Measurements from ENCODE around the gene PALS2. TPM values are rescaled to one million over a fixed set of nuclear protein-coding genes. Genes with fewer than 3 reads are reported as not detected.

PALS2 gene
- total RNA-seq, 2 experiments from 2014 or later, result 21.0 to 22.9 TPM

- Mint-ChIP-seq H3K27ac (no peak overlapping the region), H3K9me3 (no peaks in the 10 kb centered on the region), H3K36me3 (no peaks in the 10 kb centered on the region), H3K4me1 (ENCODE audit: low read depth) (no peaks in the 10 kb centered on the region), H3K27me3 (no peaks in the 10 kb centered on the region), H3K4me3 (no peak overlapping the region)
- ChIA-PET CTCF (no interaction called here), POLR2A (no interaction called here)
- intact Hi-C loops (cut with micrococcal nuclease), result no loop called here
- DNase-seq, result no peak
Observed at GRCh38 chr7:24595671-24596418, 22.6 kb downstream of the PALS2 start.

- no peaks in the 10 kb centered on the region for H3K27me3 Mint-ChIP-seq
- no peak overlapping the region for H3K4me3 Mint-ChIP-seq
- intact Hi-C loops (cut with micrococcal nuclease), result no loop called here
- no peaks in the 10 kb centered on the region for H3K4me1 Mint-ChIP-seq (ENCODE audit: low read depth)
- no peaks in the 10 kb centered on the region for H3K9me3 Mint-ChIP-seq
- H3K36me3 Mint-ChIP-seq, result peaks cover 4% of the 10 kb centered on the region
- no peak for DNase-seq
- ChIA-PET POLR2A (no interaction called here), CTCF (no interaction called here)
- no peak overlapping the region for H3K27ac Mint-ChIP-seq
Observed at GRCh38 chr7:24597014-24597413, 23.8 kb downstream of the PALS2 start.

- H3K4me1 Mint-ChIP-seq (ENCODE audit: low read depth), result peaks cover 4% of the 10 kb centered on the region
- no peaks in the 10 kb centered on the region for H3K27me3 Mint-ChIP-seq
- H3K4me3 Mint-ChIP-seq, result no peak overlapping the region
- POLR2A ChIA-PET, result no interaction called here
- CTCF ChIA-PET, result interaction anchor here (1.4 kb wide), 1 partner anchor 8 kb away, joined by 3 read pairs; no protein-coding TSS in a partner anchor
- no peak overlapping the region for H3K27ac Mint-ChIP-seq
- peaks cover 11% of the 10 kb centered on the region for H3K9me3 Mint-ChIP-seq
- DNase-seq, result no peak
- intact Hi-C loops (cut with micrococcal nuclease), result no loop called here
- H3K36me3 Mint-ChIP-seq, result peaks cover 17% of the 10 kb centered on the region
Observed at GRCh38 chr7:24601600-24601999, 28.3 kb downstream of the PALS2 start.

GRCh38 chr7:24602860-24603456 is 29.7 kb downstream of the PALS2 start:
- Mint-ChIP-seq H3K27me3 (no peaks in the 10 kb centered on the region), H3K4me3 (no peak overlapping the region), H3K36me3 (peaks cover 17% of the 10 kb centered on the region), H3K4me1 (ENCODE audit: low read depth) (peaks cover 7% of the 10 kb centered on the region), H3K9me3 (peaks cover 11% of the 10 kb centered on the region), H3K27ac (no peak overlapping the region)
- CTCF ChIA-PET, result interaction anchor here (1.4 kb wide), 1 partner anchor 9 kb away, joined by 3 read pairs; no protein-coding TSS in a partner anchor
- no peak for DNase-seq
- POLR2A ChIA-PET, result no interaction called here
- intact Hi-C loops (cut with micrococcal nuclease), result no loop called here

- peaks cover 11% of the 10 kb centered on the region for H3K9me3 Mint-ChIP-seq
- peaks cover 17% of the 10 kb centered on the region for H3K36me3 Mint-ChIP-seq
- POLR2A ChIA-PET, result no interaction called here
- no peak overlapping the region for H3K27ac Mint-ChIP-seq
- no peak for DNase-seq
- H3K4me3 Mint-ChIP-seq, result no peak overlapping the region
- no peaks in the 10 kb centered on the region for H3K27me3 Mint-ChIP-seq
- H3K4me1 Mint-ChIP-seq (ENCODE audit: low read depth), result peaks cover 20% of the 10 kb centered on the region
- intact Hi-C loops (cut with micrococcal nuclease), result no loop called here
- CTCF ChIA-PET, result interaction anchor here (0.9 kb wide), 1 partner anchor 134 kb away, joined by 3 read pairs; no protein-coding TSS in a partner anchor
Observed at GRCh38 chr7:24604630-24605029, 31.4 kb downstream of the PALS2 start.

- CTCF ChIA-PET, result no interaction called here
- H3K9me3 Mint-ChIP-seq, result peaks cover under 1% of the 10 kb centered on the region
- intact Hi-C loops (cut with micrococcal nuclease), result no loop called here
Observed at GRCh38 chr7:24608504-24608903, 35.3 kb downstream of the PALS2 start.

GRCh38 chr7:24609059-24609458 is 35.8 kb downstream of the PALS2 start:
- CTCF ChIA-PET, result no interaction called here
- no peak overlapping the region for H3K27ac Mint-ChIP-seq
- H3K9me3 Mint-ChIP-seq, result peaks cover 5% of the 10 kb centered on the region
- H3K36me3 Mint-ChIP-seq, result peaks cover 4% of the 10 kb centered on the region
- intact Hi-C loops (cut with micrococcal nuclease), result no loop called here
- H3K27me3 Mint-ChIP-seq, result no peaks in the 10 kb centered on the region
- peaks cover 21% of the 10 kb centered on the region for H3K4me1 Mint-ChIP-seq (ENCODE audit: low read depth)
- no peak overlapping the region for H3K4me3 Mint-ChIP-seq
- POLR2A ChIA-PET, result no interaction called here
- DNase-seq, result no peak

More at GRCh38 chr7:24608504-24608903, 35.3 kb downstream of the PALS2 start:
- POLR2A ChIA-PET, result no interaction called here
- Mint-ChIP-seq H3K4me3 (no peak overlapping the region), H3K27me3 (no peaks in the 10 kb centered on the region), H3K4me1 (ENCODE audit: low read depth) (peaks cover 21% of the 10 kb centered on the region), H3K27ac (no peak overlapping the region), H3K36me3 (peaks cover under 1% of the 10 kb centered on the region)
- DNase-seq, result no peak

GRCh38 chr7:24609570-24609969 is 36.3 kb downstream of the PALS2 start:
- CTCF ChIA-PET, result no interaction called here
- Mint-ChIP-seq H3K36me3 (peaks cover 4% of the 10 kb centered on the region), H3K27ac (no peak overlapping the region), H3K9me3 (peaks cover 8% of the 10 kb centered on the region), H3K4me3 (no peak overlapping the region), H3K27me3 (no peaks in the 10 kb centered on the region), H3K4me1 (ENCODE audit: low read depth) (peaks cover 19% of the 10 kb centered on the region)
- intact Hi-C loops (cut with micrococcal nuclease), result no loop called here
- POLR2A ChIA-PET, result no interaction called here
- no peak for DNase-seq

- H3K4me3 Mint-ChIP-seq, result no peak overlapping the region
- H3K9me3 Mint-ChIP-seq, result peaks cover 21% of the 10 kb centered on the region
- peaks cover 10% of the 10 kb centered on the region for H3K36me3 Mint-ChIP-seq
- intact Hi-C loops (cut with micrococcal nuclease), result no loop called here
- no peaks in the 10 kb centered on the region for H3K27me3 Mint-ChIP-seq
- H3K27ac Mint-ChIP-seq, result no peak overlapping the region
- CTCF ChIA-PET, result no interaction called here
- DNase-seq, result no peak
- peaks cover 19% of the 10 kb centered on the region for H3K4me1 Mint-ChIP-seq (ENCODE audit: low read depth)
- POLR2A ChIA-PET, result no interaction called here
Observed at GRCh38 chr7:24611130-24611529, 37.9 kb downstream of the PALS2 start.

- no peak for DNase-seq
- H3K9me3 Mint-ChIP-seq, result peaks cover 40% of the 10 kb centered on the region
- H3K4me1 Mint-ChIP-seq (ENCODE audit: low read depth), result peaks cover 7% of the 10 kb centered on the region
Observed at GRCh38 chr7:24617957-24618616, 44.8 kb downstream of the PALS2 start.

GRCh38 chr7:24619978-24620377 is 46.7 kb downstream of the PALS2 start:
- Mint-ChIP-seq H3K27ac (no peak overlapping the region), H3K27me3 (no peaks in the 10 kb centered on the region), H3K4me3 (no peak overlapping the region), H3K9me3 (peaks cover 29% of the 10 kb centered on the region), H3K36me3 (peaks cover 19% of the 10 kb centered on the region), H3K4me1 (ENCODE audit: low read depth) (peaks cover 9% of the 10 kb centered on the region)
- intact Hi-C loops (cut with micrococcal nuclease), result no loop called here
- CTCF ChIA-PET, result no interaction called here
- DNase-seq, result no peak
- POLR2A ChIA-PET, result no interaction called here

More at GRCh38 chr7:24617957-24618616, 44.8 kb downstream of the PALS2 start:
- POLR2A ChIA-PET, result no interaction called here
- intact Hi-C loops (cut with micrococcal nuclease), result no loop called here
- no peaks in the 10 kb centered on the region for H3K27me3 Mint-ChIP-seq
- CTCF ChIA-PET, result no interaction called here
- H3K4me3 Mint-ChIP-seq, result no peak overlapping the region
- peaks cover 21% of the 10 kb centered on the region for H3K36me3 Mint-ChIP-seq
- no peak overlapping the region for H3K27ac Mint-ChIP-seq

GRCh38 chr7:24622646-24623182 is 49.5 kb downstream of the PALS2 start:
- no peak for DNase-seq
- ChIA-PET CTCF (no interaction called here), POLR2A (no interaction called here)
- Mint-ChIP-seq H3K4me1 (ENCODE audit: low read depth) (peaks cover 9% of the 10 kb centered on the region), H3K27ac (no peak overlapping the region), H3K27me3 (no peaks in the 10 kb centered on the region), H3K36me3 (peaks cover 19% of the 10 kb centered on the region), H3K9me3 (peaks cover 16% of the 10 kb centered on the region), H3K4me3 (no peak overlapping the region)
- intact Hi-C loops (cut with micrococcal nuclease), result no loop called here
